Activated T-helper 1 cell treated with Interleukin-2 at 50 U/mL for 16 hours (primary cell): ENCODE results near the gene MAPKAP1.

Experiments
- DNase-seq: peaks from one replicate; pipeline ENCODE4 v3.0.0-alpha.2; 2020; ENCODE audit warnings: low read depth

Gene MAPKAP1

GRCh38 chr9:125564631-125565030 is 142.4 kb downstream of the MAPKAP1 start:
- DNase-seq, result no peak

GRCh38 chr9:125561509-125562148 is 145.4 kb downstream of the MAPKAP1 start:
- no peak for DNase-seq

DNA sequence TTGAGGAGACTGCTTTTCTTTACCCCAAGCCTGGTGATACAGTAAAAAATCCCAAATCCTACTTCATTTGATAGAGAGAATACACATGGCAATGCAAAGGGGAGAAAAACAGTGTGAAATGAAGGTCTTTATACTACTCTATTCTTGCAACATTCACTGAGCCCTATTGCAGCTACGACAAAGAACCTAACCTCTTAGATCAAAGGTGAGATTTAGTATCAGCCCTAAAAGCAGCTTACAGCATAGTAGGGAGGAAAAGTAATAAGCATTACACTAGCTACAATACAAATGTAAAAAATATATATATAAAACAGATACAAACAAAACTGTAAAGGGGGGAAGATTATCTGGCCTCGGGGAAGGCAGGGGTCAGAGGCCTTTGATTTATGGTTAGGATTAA is 147.1 kb downstream of the MAPKAP1 start:
- no peak for DNase-seq

DNA sequence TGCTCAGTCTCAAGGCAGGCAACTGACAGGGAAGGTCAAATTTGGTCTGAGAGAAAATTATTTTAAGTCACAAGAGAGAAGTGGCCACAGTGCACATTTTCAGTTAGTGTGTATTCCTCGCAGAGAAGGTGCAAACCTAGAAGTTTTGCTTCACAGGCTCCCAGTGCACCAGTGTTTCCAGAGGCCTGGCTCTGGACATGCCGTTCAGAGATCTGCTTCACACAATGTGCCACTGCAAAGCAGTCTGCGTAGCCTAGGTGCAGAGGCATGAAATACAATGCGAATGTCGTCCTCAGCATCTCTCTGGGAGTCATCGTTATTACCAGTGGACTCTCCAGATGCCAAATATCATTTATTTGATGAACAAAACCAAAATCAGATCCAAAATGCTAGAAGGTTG is 147.8 kb downstream of the MAPKAP1 start:
- no peak for DNase-seq

DNA sequence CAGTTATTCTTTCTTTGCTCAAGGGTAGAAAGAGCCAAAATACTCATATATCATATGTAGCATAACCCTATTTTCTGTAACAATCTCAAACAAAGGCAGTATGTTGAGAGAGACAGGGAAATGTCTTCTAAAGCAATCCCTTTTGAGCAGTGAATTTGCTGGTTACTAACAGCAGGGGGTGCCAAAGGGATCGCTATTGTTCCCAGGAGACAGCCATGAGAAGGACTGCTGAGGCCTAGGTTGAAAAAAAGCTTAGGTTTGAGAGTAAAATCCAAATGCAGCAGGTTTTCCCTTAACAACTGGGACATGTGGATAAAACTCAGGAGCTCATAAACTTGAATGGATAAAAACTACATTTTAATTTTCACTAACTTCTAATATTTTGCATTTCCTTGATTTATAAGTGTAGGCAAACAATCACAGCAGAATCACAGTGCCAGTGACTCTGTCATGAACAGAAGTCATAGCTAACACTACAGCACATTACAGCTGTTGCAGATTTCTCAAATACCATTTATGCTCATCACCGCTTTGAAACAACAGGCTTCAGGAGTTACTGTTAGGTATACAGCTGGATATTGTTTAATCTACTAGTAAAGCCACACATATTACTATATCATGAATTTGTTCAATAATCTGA is 148.4 kb downstream of the MAPKAP1 start:
- DNase-seq, result peak; percentile 4

GRCh38 chr9:125556046-125556721 is 150.8 kb downstream of the MAPKAP1 start:
- no peak for DNase-seq

GRCh38 chr9:125554726-125555125 is 152.3 kb downstream of the MAPKAP1 start:
- no peak for DNase-seq

DNA sequence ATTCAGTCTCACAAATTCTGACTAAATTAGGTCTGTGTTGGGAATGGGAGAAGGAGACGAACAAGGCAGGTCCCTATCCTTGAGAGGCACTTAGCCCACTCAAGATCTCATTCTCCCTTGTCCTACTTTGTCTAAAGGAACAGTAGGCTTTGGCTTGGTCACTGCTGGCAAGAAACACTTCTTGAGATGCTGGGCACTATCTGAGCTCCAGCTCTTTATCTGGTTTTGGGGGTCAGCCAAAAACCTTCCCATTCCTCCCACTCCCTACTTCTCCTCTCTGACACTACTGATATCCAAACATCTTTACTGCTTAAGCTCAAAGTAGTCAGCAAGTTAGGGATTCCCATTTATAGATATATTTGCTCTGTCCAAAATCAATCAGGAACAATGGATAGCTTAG is 155.2 kb downstream of the MAPKAP1 start:
- no peak for DNase-seq

DNA sequence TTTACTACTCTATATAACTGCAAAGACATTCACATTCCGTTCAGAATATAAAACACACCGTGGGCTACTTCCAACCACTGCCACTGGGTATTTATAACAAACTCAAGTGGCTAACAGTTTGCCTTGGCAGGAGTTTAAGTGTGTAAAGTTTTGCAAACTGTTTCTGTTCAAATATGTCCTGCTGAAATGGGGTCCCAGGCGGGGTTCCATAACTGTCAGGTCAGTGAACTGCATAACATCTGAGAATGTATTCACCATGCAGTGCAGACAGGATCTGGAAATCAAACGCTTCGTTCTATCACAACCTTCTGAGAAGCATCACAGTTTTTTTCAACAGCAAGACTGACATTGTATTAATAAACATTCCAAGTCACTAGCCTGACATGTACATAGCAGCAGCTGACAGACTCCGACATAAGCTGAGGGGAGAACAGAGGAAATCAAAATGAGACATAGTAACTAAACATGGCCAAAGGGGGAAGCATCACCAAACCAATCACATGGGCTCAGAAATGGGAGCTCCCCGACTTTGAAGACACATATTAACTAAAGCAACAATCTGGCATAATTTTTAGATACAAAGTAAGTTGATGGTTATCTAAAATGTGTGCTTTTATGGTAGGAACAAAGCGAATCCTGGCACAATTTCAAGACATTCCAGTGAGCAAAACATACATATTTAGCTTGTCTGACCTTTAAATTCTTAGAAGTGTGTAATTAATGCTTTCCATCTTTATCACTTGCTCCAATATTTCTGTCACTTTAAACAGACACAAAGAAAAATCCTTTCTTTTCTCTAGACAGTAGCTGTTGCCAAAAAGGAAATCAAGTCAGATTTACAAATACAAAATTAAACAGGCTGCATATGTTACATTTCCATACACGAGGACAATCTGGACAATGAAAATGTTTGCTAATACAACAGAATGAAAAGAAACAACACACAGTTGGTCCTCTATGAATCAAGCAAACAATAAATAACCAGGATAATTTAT is 156.8 kb downstream of the MAPKAP1 start:
- no peak for DNase-seq

- no peak for DNase-seq
These were observed 157.5 kb downstream of the MAPKAP1 start for GRCh38 chr9:125549465-125549871.

DNA sequence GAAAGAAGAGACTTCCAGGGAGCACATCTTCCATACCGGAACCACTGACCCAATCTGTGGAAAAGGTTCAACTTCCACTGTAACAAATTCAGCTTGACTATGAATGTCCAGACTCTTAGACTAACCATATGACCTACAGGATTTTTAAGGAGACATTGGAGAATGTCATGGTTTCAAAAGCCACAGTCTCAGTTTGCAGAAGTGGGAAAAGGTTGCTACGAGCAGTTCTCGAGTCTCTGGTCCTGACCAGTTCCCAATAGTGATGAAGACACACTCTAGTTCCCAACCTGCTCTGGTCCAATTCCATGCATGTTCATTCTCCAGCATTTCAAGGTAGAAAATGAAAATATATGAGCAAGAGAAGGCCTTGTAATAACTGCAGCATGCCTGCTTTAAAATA is 158.0 kb downstream of the MAPKAP1 start:
- no peak for DNase-seq

- no peak for DNase-seq
These were observed 158.9 kb downstream of the MAPKAP1 start for GRCh38 chr9:125548141-125548540.

- no peak for DNase-seq
These were observed 159.6 kb downstream of the MAPKAP1 start for GRCh38 chr9:125547368-125547767.

- no peak for DNase-seq
These were observed 161.2 kb downstream of the MAPKAP1 start for GRCh38 chr9:125545845-125546244.

DNA sequence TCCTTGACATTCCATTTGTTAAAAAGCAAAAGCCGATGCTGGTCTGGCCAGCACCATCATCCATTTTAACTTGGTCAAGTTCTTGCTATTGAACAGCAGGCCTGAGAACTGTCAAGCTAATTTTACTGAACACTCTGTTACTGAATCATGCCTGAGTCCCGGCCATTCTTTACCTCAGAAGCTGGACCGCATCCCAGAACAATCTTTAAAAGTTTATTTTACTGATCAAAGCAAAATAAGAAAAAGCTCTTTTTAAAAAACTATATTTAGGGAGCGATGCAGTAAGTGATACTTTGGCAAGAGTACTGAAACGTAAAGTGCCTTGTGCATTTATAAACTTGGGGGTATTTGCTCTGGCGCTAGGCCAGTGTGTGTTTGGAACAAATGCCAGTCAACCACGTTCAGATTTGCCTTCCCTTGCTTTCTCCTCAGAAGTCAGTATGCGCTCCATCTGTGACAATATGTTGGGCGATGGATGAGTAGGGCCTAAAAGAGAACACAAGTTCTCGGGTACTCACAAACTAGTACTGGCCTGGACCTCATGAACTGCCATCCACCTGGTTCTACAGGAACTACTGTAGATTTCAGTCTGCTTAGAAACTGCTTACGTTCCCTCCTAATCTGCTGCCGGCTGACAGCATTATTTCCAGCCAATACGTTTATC is 161.9 kb downstream of the MAPKAP1 start:
- no peak for DNase-seq

- no peak for DNase-seq
These were observed 162.5 kb downstream of the MAPKAP1 start for GRCh38 chr9:125544484-125544883.

DNA sequence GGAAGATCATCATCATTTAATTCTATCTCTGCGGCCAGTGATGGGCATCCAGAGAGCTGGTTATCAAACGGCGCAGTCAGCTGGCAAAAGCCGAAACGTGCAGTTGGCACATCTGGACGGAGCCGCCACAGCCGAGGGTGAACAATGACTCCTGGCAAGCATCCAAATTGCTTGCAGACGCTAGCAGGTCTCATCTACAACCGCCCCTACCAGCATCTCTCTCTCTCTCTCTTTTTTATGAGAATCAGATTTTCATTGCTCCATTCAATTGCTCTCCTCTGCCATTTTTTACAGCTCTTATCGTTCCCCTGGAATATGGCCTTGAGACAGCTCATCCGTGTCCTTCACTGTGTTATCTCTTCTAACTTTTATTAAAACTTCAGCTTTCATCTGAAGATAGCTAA is 165.2 kb downstream of the MAPKAP1 start:
- DNase-seq, result no peak

DNA sequence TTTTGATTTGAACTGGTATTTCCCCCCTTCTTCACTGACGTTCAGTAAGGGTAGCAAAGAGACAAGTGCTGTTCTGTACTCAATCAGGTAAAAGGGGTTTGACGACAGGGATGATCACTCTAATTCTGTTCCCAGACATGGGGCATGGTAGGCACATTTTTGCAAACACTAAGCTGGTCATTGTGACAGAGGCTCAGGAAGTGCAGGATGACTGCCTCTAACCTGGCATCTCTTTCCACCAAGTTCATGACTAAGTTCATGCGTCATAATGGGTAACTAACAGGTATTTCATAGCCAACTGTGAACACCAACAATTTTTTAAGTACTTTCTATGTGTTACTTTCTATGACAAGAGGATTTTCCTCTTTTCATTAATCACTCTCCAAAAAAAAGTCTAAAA is 166.5 kb downstream of the MAPKAP1 start:
- DNase-seq, result no peak

DNA sequence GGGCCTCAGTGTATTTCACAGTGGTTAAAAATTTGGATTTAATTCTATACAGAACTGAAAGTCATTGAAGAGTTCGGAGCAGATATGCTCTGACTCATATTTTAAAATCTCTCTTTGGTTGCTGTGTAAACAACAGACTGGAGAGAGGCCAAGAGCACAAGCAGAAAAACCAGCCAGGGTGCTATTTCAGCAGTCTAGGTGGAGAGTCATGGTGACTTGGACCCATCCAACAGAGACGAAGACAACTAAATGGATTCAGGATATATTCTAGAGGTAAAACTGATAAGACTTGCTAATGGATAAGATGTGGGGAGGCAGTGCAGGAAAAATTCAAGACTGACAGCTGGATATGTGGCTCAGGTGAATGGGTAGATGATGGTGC is 168.9 kb downstream of the MAPKAP1 start:
- DNase-seq, result no peak

DNA sequence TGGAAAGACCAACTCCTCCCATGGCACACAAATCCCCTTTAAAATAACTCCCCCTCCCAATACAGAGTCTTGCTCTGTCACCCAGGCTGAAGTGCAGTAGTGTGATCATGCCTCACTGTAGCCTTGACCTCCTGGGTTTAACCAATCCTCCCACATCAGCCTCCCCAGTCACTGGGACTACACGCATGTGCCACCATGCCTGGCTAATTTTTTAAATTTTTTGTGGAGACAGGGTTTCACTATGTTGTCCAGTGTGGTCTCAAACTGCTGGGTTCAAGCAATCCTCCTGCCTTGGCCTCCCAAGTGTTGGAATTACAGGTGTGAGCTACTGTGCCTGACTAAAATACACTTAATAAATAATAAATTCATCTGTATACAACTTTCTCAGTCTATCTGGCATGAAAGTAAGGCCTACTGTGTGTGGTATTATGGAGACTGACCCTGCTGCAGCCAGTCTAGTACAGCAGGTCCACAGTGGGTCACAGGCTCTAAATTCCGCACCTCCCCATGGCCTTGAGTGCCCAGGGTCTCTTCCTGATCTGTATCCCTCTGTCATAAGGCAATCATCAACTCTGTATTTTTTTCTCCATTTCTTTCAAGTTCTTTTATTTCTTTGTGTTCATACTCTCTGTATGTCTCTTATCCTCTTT is 169.4 kb downstream of the MAPKAP1 start:
- no peak for DNase-seq

DNA sequence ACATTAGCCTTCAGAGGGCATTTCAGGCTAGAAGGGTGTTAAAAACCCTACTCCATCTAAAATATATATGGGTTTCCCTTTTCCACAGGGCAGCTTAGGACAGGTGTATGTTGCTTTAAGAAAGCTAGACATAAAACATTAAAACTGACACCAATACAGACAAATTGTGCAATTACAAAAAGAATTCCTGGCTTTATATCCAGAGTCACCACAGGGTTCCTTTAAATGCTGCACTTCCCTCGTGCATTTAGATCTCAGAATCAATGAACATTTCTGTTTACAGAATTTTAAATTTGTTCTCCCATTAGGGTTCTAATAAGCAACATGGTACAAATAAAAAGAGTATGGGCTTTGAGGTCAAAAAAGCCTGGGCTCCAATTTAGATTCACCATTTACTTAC is 170.2 kb downstream of the MAPKAP1 start:
- no peak for DNase-seq
